CD4-positive, alpha-beta T cell treated with Interleukin-6 for 4 hours (primary cell): ENCODE measurements around the gene MEGF6.

Source experiments
- DNase-seq: peaks from one replicate; pipeline ENCODE4 v3.0.0-alpha.2; 2020; ENCODE audit warnings: mixed read lengths

Gene MEGF6

DNA sequence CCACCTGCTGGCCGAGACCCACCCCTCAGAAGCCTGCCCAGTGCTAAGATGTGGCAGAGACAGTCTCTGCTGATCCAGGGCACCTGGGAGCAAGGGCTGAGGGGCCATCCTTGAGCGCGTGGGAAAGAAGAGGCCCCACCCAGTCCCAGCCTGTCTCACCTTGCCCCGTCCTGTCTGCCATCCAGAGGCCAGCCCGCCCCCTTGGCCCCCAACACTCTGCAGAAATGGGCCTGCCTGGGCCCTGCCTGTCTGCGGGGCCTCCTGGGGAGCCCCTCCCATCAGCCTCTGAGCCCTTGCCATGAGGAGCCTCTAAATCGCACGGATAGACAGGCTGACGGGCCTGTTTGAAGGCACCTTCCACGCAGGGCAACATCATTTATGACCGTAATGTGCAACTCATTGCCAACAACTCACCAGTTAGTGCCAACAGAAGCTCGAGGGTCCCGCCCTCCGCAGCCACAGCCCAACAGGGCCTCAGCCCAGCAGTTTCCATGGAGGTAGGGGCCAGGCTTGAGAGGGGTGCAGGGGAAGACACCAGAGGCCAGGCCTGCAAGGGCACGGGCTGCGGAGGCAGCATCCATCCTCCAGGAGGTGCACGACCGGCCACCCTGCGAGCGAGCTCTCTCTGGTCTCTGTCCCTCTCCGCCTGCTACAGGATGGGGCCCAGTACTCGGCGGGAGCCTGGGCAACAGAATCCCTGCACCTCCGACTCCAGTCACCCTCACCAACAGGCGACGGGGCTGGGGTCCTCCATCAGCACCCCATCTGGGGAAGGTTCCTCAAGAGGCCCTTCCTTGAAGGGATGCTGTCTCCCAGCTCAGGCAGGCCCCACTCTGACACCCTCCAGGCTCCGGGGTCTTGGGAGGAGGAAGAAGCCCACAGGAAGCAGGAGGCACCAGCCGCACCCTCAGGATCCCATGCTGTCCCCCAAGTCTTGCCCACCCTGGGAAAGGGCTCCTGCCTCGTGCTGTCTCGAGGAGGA, 78.0 kb downstream of the MEGF6 start:
- no peak for DNase-seq

DNA sequence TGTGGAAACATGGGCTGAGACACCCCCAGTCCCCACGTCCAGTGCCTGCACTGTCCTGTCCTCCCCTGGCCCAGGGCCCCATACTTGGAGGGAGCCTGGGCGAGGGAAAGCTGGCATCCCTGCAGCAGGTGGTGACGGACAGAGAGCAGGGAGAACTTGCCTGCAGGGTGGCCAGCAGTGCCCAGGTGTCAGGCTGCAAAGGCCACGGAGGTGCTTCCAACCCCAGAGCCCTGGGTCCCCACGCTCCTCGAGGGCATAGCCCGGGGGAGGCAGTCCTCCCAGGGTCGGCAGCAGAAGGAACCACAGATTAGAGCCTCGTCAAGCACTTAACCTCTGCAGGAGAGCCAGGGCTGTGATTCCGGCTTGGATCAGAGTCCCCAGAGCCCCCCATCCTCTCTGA, 79.4 kb downstream of the MEGF6 start:
- DNase-seq = no peak

DNA sequence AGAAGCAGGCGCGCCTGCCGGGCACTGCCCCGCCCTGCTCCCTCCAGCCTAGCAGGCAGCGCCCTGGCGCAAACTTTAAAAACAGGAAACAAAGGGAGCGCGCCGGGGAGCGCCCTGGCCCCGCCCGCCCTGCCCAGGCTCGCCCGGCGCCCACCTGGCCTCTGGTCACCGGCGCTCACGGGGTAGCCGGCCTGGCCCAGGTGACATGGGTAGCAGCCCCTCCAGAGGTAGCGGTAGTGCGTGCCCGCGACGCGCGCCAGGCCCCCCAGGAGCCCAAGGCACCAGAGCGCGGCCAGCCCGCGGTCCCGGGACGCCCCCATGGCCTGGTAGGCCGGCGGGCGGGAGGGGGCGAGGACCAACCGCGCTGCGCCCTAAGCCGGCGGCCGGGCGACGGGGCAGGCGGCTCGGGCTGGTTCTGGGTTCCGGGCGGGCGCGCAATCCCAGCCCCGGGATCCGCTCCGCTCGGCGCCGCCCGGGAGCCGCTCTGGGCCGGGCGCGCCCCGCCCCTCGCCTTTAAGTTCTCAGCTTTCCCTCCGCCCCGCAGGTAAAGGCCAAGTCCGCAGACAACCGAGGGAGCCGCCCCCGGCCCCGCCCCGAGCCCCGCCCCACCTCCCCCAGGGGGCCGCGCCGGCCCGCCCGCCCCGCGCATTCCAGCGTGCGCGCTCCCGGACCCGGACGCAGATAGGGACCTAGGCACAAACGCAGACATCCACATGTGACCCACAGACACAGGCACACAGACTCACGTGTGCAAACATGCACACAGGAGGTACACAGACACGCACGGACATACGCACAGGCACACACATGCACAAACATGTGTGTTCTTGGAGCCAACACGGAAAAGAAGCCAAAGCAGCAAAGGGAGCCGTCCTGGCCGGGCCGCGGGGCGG, 80.1 kb downstream of the MEGF6 start:
- DNase-seq = peak; percentile 95

DNA sequence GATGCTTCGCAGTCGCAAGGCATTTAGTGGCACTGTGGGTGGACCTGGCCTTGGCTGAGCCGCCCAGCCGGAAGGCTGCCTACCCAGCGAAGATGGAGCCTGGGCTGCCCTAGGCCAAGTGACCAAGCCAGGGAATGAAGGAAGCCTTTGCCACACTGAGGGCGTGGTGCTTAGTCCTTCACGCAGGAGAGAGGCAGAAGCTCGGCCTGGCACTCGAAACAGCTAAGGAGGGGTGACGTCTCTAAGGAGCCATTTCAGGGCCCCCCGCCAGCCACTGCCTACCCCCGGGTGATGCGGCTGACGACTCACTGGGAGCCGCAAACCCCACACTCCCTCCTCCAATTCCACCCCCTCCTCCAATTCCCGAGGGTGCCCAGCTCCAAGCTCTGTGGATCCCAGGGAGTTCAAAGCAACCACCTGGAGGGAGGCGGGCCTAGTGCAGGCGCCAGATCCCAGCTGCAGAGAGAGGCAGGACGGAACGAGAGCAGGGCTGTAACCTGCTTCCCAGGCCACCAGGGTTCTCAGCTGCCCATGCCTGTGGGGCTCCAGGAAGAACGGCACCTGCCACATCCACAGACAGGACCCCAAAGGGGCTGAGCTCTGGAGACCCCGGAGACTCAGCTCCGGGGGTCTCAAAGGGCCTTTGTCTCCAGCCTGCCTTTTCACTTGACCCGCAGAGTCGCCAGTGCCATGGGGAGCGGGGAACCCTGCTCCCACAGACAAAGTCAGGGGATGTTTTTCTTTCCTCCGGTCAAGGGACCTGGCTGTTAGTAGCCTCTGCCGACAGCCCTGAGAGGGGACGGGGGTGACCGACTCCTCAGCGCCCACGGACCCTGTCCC, 81.0 kb downstream of the MEGF6 start:
- DNase-seq = peak; percentile 29

DNA sequence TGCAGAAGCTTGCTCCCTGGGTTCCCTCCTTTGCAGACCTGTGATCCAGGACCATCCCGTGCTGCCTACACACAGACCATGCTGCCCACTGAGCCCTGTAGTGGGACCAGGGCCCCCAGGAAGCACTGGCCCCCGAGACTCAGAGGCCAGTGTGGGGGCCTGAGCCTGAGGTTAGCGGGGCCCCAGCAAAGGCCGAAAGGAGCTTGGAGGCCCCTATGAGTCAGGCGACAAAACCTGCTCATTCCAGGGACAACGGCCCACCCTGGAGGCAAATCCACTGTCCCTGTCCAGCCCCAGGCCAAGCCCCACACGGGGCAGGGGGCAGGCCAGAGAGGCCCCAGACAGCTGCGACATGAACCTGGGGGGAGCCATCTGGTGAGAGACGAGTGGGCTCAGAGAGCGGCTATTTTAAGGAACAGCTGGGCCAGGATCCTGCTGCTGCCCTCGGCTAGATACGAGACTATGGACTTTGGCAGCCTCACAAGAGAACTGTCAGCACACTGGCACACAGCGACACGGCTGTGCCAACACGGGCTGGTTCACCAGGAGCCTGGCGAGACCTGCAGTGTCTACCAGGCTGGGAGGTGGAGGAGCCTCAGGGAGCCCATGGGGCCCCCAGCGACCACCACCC, 82.1 kb downstream of the MEGF6 start:
- DNase-seq = no peak

DNA sequence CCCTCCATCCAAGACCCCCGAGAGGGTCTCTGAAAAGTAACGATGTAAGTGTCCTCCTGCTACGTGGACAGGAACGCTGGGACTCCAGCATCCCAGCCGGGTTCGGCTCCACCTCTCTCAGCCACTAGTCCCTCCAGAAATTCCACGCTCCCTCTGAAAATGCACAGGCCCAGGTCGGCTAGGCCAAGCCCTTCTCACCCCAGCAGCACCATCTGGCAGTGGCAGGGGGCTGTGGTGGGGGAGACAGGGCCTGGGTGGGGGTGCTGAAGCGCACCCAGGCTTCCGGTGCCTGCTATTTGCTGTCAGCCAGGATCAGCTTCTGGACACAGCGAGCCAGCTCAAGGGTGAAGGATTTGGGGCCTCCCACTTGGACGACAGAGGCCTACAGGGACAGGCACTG, 83.5 kb downstream of the MEGF6 start:
- no peak for DNase-seq

DNA sequence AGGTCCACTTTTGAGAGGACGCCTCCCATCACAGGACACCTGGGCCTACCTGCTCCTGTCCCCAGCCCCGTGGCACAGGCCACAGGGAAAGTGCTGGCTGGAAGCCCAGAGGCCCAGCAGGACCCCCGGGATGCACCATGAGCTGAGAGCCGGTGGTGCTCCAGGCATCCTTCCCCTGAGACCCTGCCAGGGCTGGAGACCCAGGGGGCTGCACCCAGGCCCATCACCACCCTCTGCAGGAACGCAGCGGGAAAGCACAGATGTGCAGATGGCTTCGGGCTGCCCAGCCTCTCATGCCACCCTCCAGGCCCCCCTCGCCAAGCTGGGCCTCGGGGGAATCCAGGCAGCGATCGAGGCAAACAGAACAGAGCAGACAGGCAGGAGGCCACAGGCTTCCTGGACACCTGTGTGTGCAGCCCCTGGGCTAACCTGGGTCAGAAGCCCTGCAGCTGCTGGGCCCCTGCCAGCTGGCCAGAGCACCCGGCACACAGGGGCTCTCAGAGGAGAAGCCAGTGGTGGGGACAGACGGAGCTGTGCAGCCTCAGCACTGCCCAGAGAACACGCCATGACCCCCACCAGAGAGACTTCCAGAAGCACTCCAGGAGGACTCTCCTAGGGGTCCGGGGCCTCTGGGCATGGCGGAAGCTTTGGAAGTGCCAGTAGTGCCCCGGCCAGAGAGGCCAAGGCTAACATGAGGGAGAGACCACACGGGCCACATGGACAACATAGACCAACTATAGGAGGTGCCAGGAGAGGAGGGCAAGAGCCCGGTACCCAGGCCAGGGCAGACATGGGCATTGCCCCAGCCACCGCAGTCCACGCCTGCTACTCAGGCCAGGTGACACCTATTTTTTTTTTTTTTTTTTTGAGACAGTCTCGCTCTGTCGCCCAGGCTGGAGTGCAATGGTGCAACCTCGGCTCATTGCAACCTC, 85.5 kb downstream of the MEGF6 start:
- no peak for DNase-seq

DNA sequence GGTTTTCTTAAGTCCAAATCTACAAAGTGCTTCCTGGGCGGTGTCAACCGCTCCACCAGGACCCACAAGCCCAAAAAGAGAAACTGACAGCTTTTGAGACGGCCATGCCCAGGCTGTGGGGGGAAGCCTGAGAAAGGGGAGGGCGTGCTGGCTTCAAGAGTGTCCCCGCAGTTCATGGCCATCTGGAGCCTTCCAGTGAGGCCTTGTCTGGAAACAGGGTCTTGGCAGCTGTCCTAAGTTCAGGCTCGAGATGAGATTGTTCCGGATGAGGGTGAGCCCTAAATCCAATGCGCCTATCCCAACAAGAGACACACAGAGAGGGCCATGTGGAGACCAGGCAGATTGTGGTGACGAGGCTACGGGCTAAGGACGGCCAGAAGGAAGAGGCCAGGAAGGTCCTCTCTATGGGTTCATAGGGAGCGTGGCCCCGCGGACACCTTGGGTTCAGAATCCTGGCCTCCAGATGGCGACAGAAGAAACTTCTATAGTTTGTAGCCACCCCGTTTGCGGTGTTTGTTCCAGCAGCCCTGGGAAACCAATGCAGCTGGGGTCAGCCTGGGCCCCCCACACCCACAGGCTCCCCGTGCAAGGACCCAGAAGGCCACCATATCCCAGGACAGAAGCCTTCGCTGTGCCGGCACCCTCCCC, 86.6 kb downstream of the MEGF6 start:
- no peak for DNase-seq

DNA sequence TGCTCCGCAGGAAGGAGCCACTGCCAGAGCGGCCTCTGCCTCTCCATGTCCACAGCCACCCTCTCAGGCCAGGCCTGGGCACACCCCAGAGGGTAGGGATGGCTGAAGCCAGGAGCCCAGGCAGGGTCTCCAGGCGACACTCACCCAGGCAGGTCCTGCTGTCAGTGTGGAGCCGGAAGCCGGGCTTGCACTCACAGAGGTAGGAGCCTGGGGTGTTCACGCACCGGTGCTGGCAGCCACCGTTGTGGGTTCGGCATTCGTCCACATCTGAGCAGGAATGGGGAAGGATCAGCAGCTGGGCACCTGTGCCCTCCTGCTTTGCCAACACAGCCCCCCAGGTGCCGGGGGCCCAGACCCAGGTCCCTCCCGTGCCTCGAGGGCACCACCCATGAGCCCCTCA, 87.3 kb downstream of the MEGF6 start:
- DNase-seq = no peak

DNA sequence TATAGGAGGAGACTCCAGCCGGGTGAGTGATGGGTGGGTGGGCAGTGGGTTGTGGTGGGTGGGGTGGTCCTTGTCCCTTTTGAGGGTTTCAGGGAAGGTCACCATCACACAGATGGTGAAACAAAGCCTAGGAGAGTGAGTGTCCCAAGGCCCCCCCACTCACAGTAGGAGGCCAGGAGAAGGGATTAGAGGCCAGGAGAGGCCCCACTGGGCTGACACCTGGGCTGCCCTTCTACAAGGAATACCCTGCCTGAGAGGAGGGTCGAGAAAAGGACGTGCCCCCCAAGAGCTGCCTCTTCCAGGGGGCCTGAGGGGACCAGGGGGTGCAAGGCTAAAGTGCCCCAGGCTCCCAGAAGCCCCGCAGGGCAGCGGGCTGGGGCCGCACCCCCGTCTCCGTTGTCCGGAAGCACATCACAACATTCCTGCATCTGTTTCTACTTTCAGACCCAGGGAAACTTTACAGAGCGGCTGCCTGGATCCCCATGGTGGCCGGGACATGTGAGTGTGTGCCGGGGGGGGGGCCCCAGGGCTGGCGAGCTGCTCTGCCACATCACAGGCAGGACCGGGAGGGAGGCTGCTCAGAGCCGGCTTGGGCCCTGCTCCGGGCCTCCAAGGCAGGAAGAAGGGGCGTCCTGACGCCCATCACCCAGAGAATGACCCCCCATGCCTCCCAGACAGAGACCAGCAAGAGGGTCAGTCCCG, 88.6 kb downstream of the MEGF6 start:
- no peak for DNase-seq

DNA sequence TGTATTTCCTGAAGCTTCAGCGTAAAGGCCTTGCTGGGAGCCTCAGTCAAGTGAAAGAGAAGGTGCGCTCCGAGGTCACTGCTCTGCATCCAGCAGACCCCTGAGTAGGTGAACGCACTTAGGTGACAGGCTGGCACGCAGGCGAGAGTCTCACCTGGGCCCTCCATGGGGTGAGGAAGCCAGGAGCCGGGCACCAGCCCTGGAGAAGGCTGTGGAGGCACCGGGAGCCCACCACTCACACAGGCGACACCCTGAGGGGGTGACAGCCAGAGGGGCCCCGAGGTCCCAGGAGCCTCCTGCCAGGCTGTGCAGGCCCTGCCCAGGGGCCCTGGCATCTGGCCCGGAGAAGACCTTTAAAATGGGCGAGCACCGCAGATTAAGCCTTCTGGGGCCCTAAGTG, 89.2 kb downstream of the MEGF6 start:
- DNase-seq = no peak

DNA sequence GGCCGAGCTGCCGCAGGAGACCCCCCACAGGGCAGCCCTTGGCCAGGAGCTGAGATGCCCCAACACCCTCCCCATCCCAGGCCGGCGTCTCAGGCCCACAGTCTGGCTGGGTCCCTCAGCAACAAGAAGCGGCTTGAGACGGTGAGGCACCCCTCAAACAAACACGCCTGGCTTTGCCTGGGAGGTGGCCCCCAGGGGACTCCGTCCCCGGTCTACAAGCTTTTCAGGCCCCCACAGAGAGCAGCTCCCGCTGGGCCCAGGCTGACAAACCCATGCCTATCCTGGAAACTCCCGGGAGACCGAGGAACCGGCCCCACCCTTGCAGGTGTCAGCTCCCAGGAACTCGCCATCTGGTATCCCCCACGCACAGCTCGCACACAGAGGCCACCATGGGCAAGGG, 89.9 kb downstream of the MEGF6 start:
- DNase-seq = no peak

DNA sequence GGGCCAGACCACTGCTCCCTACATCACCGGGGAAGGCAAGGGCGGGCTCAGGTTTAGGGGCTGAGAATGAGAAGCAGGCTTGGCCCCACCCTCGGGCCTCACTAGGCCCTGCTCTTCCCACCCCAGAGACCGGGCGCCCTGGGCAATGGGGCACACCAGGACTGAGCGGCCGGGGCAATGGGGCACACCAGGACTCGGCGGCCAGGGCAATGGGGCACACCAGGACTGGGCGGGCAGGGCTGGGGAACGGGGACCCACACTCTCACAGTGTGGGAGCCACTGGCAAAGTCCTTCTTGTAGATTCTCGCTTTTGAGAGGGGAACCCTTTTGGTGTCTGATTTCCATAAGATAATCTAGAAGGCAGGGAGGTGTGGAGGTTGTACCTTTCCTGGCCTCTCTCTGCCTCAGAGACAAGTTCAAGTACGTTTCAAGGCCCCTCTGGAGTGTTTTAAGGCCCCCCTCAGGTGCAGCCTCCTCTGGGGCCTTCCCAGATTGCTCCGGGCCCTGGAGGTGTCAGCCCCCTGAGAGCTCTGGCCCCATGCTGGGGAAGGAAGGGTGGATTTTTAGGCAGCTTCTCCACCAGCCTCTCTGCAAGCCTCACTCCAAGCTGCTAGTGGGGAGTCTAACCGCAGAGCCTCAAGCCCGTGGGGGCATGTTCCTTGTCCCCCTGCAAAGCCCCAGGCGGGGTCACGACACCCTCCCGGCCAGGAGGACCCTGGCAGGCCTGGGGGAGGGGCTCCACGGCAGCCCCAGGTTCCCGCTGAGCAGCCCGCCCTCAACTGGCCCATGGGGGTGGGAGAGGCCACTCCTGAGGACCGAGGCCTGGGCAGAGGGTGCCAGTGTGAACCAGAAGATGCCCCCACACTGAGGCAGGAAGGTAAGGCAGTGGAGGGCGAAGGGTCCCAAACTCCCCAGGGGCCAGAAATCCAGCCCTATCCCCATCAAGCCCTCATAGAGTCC, 90.6 kb downstream of the MEGF6 start:
- DNase-seq = no peak

DNA sequence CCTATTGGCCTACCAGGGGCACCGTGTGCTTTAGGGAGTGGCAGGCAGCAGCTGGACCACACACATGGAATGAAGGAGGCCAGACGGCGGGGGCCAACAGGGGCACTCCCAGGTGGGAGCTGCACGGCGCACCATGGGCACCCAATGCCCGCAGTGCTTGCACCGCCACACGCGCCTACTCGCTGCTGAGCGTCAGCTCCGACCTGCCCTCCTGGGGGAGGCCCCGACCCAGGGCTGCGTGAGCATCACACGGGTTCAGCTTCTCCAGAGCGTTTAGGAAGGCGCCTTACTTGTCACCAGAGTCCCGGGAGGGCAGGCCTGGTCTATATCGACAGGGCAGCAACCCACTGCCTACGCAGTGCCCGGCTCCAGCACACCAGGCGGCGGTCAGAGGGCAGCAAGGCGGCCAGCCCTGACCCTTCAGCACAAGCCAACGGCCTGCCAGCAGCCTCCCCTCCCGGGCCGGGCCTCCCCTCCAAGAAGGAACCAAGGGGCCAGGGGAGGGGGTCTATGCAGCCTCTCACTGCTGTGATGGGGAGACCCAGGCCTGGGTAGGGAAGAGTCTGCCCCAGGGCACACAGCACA, 91.9 kb downstream of the MEGF6 start:
- DNase-seq = no peak

DNA sequence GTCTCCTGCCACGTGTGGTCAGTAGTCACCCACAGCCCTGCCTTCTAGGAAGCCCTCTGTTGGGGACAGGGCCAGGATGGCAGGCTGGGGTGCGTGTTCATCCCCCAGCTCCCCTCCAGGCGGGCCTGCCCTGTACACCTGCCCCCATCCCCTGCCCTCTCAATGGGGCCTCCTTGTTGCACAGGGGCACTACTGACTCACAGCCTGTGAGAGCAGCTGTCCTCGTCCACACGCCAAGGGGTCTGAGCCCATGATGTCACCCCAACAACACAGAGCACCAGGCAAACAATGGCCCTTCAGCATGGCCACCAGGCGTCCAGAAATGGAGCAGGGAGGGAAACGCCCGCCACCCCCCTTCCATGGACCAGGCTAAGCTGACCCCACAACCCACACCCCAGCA, 92.6 kb downstream of the MEGF6 start:
- no peak for DNase-seq

DNA sequence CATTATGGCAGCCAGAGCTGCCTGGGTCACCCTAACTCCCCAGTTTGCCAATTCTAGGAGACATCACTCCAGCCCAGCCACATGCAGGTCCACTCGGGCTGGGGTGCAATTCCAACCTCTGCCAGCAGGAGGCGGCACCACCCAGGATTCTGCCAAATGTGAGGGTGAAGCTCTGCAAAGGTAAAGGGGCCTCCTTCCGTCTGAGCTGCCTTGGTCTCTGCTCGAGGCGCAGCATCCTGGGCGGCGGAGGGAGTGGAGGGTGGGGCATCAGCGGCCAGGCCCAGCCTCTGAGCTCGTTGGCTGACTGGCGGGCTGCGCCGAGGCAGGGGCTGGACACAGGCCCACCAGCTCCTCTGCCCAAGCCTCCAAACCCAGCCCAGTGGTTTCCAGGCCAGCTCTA, 93.1 kb downstream of the MEGF6 start:
- DNase-seq = peak; percentile 23

DNA sequence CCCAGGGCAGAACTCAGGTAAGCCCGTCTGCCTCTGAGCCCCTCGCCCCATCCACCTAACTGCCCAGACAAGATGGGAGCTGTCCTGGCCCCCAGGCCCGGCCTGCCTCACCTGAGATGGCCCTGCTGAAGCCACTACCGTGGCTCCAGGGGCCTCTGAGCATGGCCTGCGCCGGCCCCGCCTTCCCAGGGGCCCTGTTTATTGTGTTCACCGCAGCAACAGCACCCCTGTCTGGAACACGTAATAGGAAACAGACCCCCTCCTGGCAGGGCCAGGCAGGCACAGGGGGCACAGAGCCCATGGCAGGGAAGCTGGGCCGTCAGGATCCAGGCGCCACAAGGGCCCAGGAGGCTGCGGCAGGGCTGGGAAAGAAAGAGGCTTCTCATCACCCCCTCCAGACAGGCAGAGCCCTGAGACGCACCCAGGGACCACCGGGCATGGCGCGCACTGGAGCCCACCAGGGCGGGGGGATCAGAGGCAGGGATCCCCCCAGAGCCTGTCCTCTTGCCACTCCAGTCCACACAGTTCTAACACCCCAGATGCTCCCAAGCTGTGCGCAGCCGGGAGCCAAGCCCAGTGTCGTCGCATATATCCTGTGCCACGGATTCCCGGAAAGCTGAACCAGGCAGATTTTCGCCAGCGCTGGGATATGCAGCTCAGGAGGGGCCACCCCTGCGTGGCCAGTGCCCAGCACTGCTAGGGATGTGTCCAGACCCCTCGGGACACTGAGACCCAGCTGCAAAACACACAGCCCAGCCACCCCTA, 94.2 kb downstream of the MEGF6 start:
- DNase-seq = no peak

DNA sequence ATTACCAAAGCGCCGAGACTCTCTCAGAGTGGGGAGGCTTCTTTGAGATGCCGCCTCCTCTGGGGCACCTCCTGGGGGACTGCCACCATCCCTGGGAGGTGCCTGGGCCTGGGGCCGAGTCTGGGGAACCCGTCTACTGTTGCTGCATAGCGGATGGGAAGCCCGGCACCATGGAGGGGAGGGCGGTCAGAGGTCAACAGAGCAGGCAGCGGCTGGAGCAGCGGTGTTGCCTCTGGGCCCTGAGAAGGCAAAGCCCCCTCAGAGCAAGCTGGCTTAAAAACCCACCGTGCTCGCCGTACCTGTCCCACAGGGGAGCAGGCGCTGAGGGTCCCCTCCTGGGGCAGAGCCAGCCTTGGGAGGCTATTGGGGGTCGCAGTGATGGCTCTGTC, 94.8 kb downstream of the MEGF6 start:
- DNase-seq = no peak
